Suprapubic skin (tissue), 3 donors: Measurements from ENCODE around the gene RIMBP2.

Experiments used
- POLR2AphosphoS5 ChIP-seq, 3 donors: sonication (generic); formaldehyde crosslinking; IDR thresholded peaks; one replicate each; pipeline ENCODE4 v1.6.1; 2017; ENCODE audit warnings: antibody characterized with exemption in 3 of 3
- TF ChIP-seq, protein P1 (sequence below), 2 donors: fragments of 200-600 bp in 1 of 2; fragments of 450-650 bp in 1 of 2; sonication (generic) in 1 of 2; IDR thresholded peaks; one replicate each; pipeline ENCODE4 v1.5.1; 2016 to 2019; ENCODE audit warnings: antibody characterized with exemption in 2 of 2, mild to moderate bottlenecking in 1 of 2, moderate library complexity in 1 of 2

DNA sequence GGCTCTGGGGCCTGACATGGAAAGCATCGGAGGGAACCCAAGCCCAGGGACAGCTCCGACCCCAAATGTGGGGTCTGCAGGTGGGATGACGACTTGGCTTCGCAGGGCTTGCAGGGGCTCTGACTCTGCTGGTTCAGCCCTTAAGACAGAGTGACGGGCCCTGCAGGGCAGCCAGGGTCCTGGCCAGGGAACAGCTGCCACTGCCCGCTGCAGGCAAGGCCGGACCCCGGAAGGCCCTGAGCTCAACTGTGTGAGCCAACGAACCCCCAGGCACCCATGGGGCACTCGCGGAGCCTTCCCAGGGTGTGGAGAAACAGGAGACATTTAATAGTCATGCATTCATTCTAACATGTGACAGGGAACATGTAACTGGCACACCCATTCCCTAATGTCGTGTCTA is 257.8 kb downstream of the RIMBP2 start:
- TF ChIP-seq, protein P1, sequence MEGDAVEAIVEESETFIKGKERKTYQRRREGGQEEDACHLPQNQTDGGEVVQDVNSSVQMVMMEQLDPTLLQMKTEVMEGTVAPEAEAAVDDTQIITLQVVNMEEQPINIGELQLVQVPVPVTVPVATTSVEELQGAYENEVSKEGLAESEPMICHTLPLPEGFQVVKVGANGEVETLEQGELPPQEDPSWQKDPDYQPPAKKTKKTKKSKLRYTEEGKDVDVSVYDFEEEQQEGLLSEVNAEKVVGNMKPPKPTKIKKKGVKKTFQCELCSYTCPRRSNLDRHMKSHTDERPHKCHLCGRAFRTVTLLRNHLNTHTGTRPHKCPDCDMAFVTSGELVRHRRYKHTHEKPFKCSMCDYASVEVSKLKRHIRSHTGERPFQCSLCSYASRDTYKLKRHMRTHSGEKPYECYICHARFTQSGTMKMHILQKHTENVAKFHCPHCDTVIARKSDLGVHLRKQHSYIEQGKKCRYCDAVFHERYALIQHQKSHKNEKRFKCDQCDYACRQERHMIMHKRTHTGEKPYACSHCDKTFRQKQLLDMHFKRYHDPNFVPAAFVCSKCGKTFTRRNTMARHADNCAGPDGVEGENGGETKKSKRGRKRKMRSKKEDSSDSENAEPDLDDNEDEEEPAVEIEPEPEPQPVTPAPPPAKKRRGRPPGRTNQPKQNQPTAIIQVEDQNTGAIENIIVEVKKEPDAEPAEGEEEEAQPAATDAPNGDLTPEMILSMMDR (IDR thresholded peaks at IDR 0.05) = no peak
- TF ChIP-seq POLR2AphosphoS5 (IDR thresholded peaks at IDR 0.05) = no peak
